ENCODE data around the gene TEPSIN.

GRCh38 chr17:81254955-81255717, 16.3 kb upstream of the TEPSIN start:
- TF ChIP-seq ZNF547 (CRISPR knock-in tag; IDR thresholded peaks at IDR 0.05) = no peak
- TF ChIP-seq NFE2L2 (IDR thresholded peaks at IDR 0.05; ENCODE audit: low read length) = no peak
- TF ChIP-seq GMEB1 (CRISPR knock-in tag; IDR thresholded peaks at IDR 0.05; ENCODE audit: borderline replicate concordance) = no peak
